ENCODE measurements around the gene PTGS1.

DNA sequence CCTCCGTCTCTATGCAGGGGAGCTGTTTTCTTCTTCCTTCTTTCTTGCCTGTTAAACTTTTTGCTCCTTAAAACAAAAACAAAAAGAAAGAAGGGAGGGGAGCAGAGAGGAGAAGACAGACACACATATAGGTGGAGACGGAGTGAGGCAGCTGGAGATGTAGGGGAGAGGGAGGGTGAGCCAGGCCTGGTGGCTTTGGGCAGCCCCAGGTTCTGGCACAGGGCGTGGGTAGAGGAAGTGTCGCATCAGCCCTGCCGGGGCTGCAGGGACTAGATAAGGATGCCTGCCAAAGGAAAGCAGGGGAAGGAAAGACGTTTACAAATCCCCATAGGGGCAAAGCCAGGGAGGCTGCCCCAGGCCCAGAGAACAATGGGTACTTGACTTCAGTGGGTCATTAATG is 38.7 kb upstream of the PTGS1 start:
- TF ChIP-seq EZH2 (IDR thresholded peaks at IDR 0.05; ENCODE audit: low read length), result no peak
- TF ChIP-seq, protein P1, sequence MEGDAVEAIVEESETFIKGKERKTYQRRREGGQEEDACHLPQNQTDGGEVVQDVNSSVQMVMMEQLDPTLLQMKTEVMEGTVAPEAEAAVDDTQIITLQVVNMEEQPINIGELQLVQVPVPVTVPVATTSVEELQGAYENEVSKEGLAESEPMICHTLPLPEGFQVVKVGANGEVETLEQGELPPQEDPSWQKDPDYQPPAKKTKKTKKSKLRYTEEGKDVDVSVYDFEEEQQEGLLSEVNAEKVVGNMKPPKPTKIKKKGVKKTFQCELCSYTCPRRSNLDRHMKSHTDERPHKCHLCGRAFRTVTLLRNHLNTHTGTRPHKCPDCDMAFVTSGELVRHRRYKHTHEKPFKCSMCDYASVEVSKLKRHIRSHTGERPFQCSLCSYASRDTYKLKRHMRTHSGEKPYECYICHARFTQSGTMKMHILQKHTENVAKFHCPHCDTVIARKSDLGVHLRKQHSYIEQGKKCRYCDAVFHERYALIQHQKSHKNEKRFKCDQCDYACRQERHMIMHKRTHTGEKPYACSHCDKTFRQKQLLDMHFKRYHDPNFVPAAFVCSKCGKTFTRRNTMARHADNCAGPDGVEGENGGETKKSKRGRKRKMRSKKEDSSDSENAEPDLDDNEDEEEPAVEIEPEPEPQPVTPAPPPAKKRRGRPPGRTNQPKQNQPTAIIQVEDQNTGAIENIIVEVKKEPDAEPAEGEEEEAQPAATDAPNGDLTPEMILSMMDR (optimal IDR thresholded peaks at IDR 0.05 in 1 of 3, IDR thresholded peaks at IDR 0.05 in 1 of 3, conservative IDR thresholded peaks at IDR 0.05 in 1 of 3; ENCODE audit: extremely low read depth in 1 of 3, insufficient read depth in 2 of 3, low read length in 3 of 3), result no peak
